ENCODE data around the gene HNRNPCL1.
"Not testable (repeated sequence)": the region's sequence is repeated elsewhere in the genome, so short reads cannot be mapped to it uniquely, and the experiment has no call there.

The HNRNPCL1 gene

GRCh38 chr1:12848620-12849019 lies at the start of gene HNRNPCL1:
Gene HNRNPCL1 (minus strand): TSS chr1:12848720. CDS start chr1:12848289, 431 bp downstream.
- H3K9me3 ChIP-seq, H3K27ac ChIP-seq, H3K27me3 ChIP-seq, H3K4me1 ChIP-seq, H3K4me3 ChIP-seq, H3K4me2 ChIP-seq, H3K36me3 ChIP-seq, H4K20me1 ChIP-seq, H3K9ac ChIP-seq: not testable (repeated sequence)

- not testable (repeated sequence) for H3K9me3 ChIP-seq, H3K27me3 ChIP-seq, H4K20me1 ChIP-seq
These were observed 49.6 kb upstream of the HNRNPCL1 start, which contains the start of gene PRAMEF10 for GRCh38 chr1:12898170-12898569. Gene PRAMEF10 (minus strand): TSS chr1:12898270. CDS start chr1:12895847, 2,423 bp downstream.

GRCh38 chr1:12886101-12886500 lies 37.6 kb upstream of the HNRNPCL1 start, which contains the start of gene PRAMEF4:
Gene PRAMEF4 (minus strand): TSS chr1:12886201. CDS start chr1:12883394, 2,807 bp downstream.
- H3K36me3 ChIP-seq, H3K9me3 ChIP-seq, H3K27me3 ChIP-seq, H3K4me3 ChIP-seq, H4K20me1 ChIP-seq, H3K4me1 ChIP-seq, H3K9ac ChIP-seq, H3K27ac ChIP-seq, H3K4me2 ChIP-seq: not testable (repeated sequence)

More at GRCh38 chr1:12898170-12898569, 49.6 kb upstream of the HNRNPCL1 start, which contains the start of gene PRAMEF10:
- H3K36me3 ChIP-seq, H3K4me2 ChIP-seq, H3K9ac ChIP-seq, H3K4me3 ChIP-seq, H3K27ac ChIP-seq, H3K4me1 ChIP-seq: not testable (repeated sequence)

GRCh38 chr1:12878453-12878852 lies 29.9 kb upstream of the HNRNPCL1 start:
- not testable (repeated sequence) for H3K9me3 ChIP-seq, H3K4me2 ChIP-seq, H3K27ac ChIP-seq, H4K20me1 ChIP-seq, H3K27me3 ChIP-seq, H3K9ac ChIP-seq, H3K4me1 ChIP-seq, H3K36me3 ChIP-seq, H3K4me3 ChIP-seq

GRCh38 chr1:12863131-12863880 lies 14.8 kb upstream of the HNRNPCL1 start:
- not testable (repeated sequence) for H3K9ac ChIP-seq, H3K27me3 ChIP-seq, H3K4me3 ChIP-seq, H3K4me2 ChIP-seq, H4K20me1 ChIP-seq, H3K27ac ChIP-seq, H3K36me3 ChIP-seq, H3K9me3 ChIP-seq, H3K4me1 ChIP-seq

GRCh38 chr1:12856786-12857185 lies 8.3 kb upstream of the HNRNPCL1 start, which contains the start of gene PRAMEF2:
Gene PRAMEF2 (plus strand): TSS chr1:12857086. CDS start chr1:12859010, 1,924 bp downstream.
- H3K4me1 ChIP-seq, H3K4me2 ChIP-seq, H3K27me3 ChIP-seq, H3K9me3 ChIP-seq, H3K27ac ChIP-seq, H4K20me1 ChIP-seq, H3K4me3 ChIP-seq, H3K36me3 ChIP-seq, H3K9ac ChIP-seq: not testable (repeated sequence)

GRCh38 chr1:12851779-12852178 lies 3.3 kb upstream of the HNRNPCL1 start:
- Histone ChIP-seq H3K36me3 (no peaks in the 10 kb centered on the region), H3K4me1 (no peaks in the 10 kb centered on the region), H3K4me2 (no peak overlapping the region), H3K27ac (no peak overlapping the region), H4K20me1 (no peaks in the 10 kb centered on the region), H3K27me3 (no peaks in the 10 kb centered on the region), H3K9me3 (no peaks in the 10 kb centered on the region), H3K9ac (no peak overlapping the region), H3K4me3 (no peak overlapping the region)
- TF ChIP-seq Cebpa-rat (IDR thresholded peaks at IDR 0.05) = no peak

GRCh38 chr1:12833251-12833650 lies 15.3 kb downstream of the HNRNPCL1 start:
- H3K27ac ChIP-seq, H3K4me2 ChIP-seq, H3K4me1 ChIP-seq, H3K4me3 ChIP-seq, H3K9me3 ChIP-seq, H4K20me1 ChIP-seq, H3K27me3 ChIP-seq, H3K9ac ChIP-seq, H3K36me3 ChIP-seq: not testable (repeated sequence)

GRCh38 chr1:12831310-12831709 lies 17.2 kb downstream of the HNRNPCL1 start, which contains the start of gene PRAMEF11:
Gene PRAMEF11 (minus strand): TSS chr1:12831410. CDS start chr1:12828789, 2,621 bp downstream.
- not testable (repeated sequence) for H3K9ac ChIP-seq, H3K9me3 ChIP-seq, H3K4me1 ChIP-seq, H3K4me2 ChIP-seq, H4K20me1 ChIP-seq, H3K27ac ChIP-seq, H3K36me3 ChIP-seq, H3K4me3 ChIP-seq, H3K27me3 ChIP-seq

GRCh38 chr1:12819061-12819460 lies 29.5 kb downstream of the HNRNPCL1 start:
- not testable (repeated sequence) for H3K27ac ChIP-seq, H3K9me3 ChIP-seq

GRCh38 chr1:12811409-12811784 lies 37.1 kb downstream of the HNRNPCL1 start:
- Histone ChIP-seq H4K20me1 (no peaks in the 10 kb centered on the region), H3K27me3 (no peaks in the 10 kb centered on the region), H3K9ac (no peak overlapping the region), H3K4me1 (no peaks in the 10 kb centered on the region), H3K4me2 (no peak overlapping the region), H3K27ac (no peak overlapping the region), H3K9me3 (no peaks in the 10 kb centered on the region), H3K4me3 (no peak overlapping the region), H3K36me3 (no peaks in the 10 kb centered on the region)
- no peak for TF ChIP-seq Cebpa-rat (IDR thresholded peaks at IDR 0.05)

More at GRCh38 chr1:12819061-12819460, 29.5 kb downstream of the HNRNPCL1 start:
- H3K4me1 ChIP-seq, H4K20me1 ChIP-seq, H3K4me3 ChIP-seq, H3K36me3 ChIP-seq, H3K4me2 ChIP-seq, H3K9ac ChIP-seq, H3K27me3 ChIP-seq: not testable (repeated sequence)

Measured in BLaER1 (cell line).